Ramos (cell line): ENCODE measurements around the gene UBE2G2.

ENCODE experiments used
- in situ Hi-C: fragments of 300-500 bp; cut with MboI; formaldehyde crosslinking; loops from one replicate; pipeline ENCODE4 v1.14.3; 2022; ENCODE audit warnings: low sequenced_read_pairs; ENCODE audit not compliant: unreplicated experiment

The UBE2G2 gene

GRCh38 chr21:44801468-44802395, at the start of gene UBE2G2:
Gene UBE2G2, minus strand, starts transcription at chr21:44801820. Its CDS starts 72 bp downstream, at chr21:44801748.
- in situ Hi-C loops = no loop called here

- in situ Hi-C loops = no loop called here
Observed at GRCh38 chr21:44850905-44851657, 49.5 kb upstream of the UBE2G2 start.

GRCh38 chr21:44850208-44850800, 48.7 kb upstream of the UBE2G2 start:
- in situ Hi-C loops = no loop called here

- in situ Hi-C loops = no loop called here
Observed at GRCh38 chr21:44849616-44850130, 48.1 kb upstream of the UBE2G2 start.

GRCh38 chr21:44848821-44849521, 47.4 kb upstream of the UBE2G2 start:
- in situ Hi-C loops = no loop called here

GRCh38 chr21:44847261-44848056, 45.8 kb upstream of the UBE2G2 start:
- in situ Hi-C loops = no loop called here

GRCh38 chr21:44846485-44847260, 45.1 kb upstream of the UBE2G2 start:
- in situ Hi-C loops = no loop called here

GRCh38 chr21:44846224-44846484, 44.5 kb upstream of the UBE2G2 start:
- in situ Hi-C loops = no loop called here

GRCh38 chr21:44845418-44846223, 44.0 kb upstream of the UBE2G2 start:
- in situ Hi-C loops = no loop called here

- in situ Hi-C loops = no loop called here
Observed at GRCh38 chr21:44844256-44844655, 42.6 kb upstream of the UBE2G2 start.

GRCh38 chr21:44842721-44843445, 41.3 kb upstream of the UBE2G2 start:
- in situ Hi-C loops = no loop called here

- in situ Hi-C loops = no loop called here
Observed at GRCh38 chr21:44842087-44842486, 40.5 kb upstream of the UBE2G2 start.

- in situ Hi-C loops = no loop called here
Observed at GRCh38 chr21:44840771-44841170, 39.2 kb upstream of the UBE2G2 start.

GRCh38 chr21:44838951-44839350, 37.3 kb upstream of the UBE2G2 start:
- in situ Hi-C loops = no loop called here

GRCh38 chr21:44838039-44838895, 36.6 kb upstream of the UBE2G2 start:
- in situ Hi-C loops = no loop called here

- in situ Hi-C loops = no loop called here
Observed at GRCh38 chr21:44837537-44837936, 35.9 kb upstream of the UBE2G2 start.
